OCI-M2 (cell line): ENCODE data around the gene GJB1.

ENCODE experiments used
- DNase-seq: peaks from one replicate; lab custom pipeline; 2025; ENCODE audit not compliant: unreplicated experiment; lab: John Stamatoyannopoulos, UW

Gene GJB1

GRCh38 chrX:71214604-71215337, 8.3 kb upstream of the GJB1 start:
- no peak for DNase-seq

GRCh38 chrX:71215338-71215912, 7.6 kb upstream of the GJB1 start:
- DNase-seq = no peak

- DNase-seq = no peak
Observed at GRCh38 chrX:71216485-71216884, 6.5 kb upstream of the GJB1 start.

- no peak for DNase-seq
Observed at GRCh38 chrX:71217298-71217697, 5.7 kb upstream of the GJB1 start.

- no peak for DNase-seq
Observed at GRCh38 chrX:71221145-71221544, 1.9 kb upstream of the GJB1 start.

GRCh38 chrX:71224098-71224708, 1.2 kb downstream of the GJB1 start:
- no peak for DNase-seq

GRCh38 chrX:71225009-71225408, 2.0 kb downstream of the GJB1 start:
- no peak for DNase-seq

- no peak for DNase-seq
Observed at GRCh38 chrX:71225676-71226075, 2.7 kb downstream of the GJB1 start.

GRCh38 chrX:71227370-71228062, 4.5 kb downstream of the GJB1 start:
- no peak for DNase-seq

GRCh38 chrX:71228063-71228642, 5.1 kb downstream of the GJB1 start:
- no peak for DNase-seq

GRCh38 chrX:71235482-71235881, 12.5 kb downstream of the GJB1 start:
- DNase-seq = no peak

GRCh38 chrX:71236836-71237235, 13.8 kb downstream of the GJB1 start:
- DNase-seq = no peak

GRCh38 chrX:71239781-71240180, 16.8 kb downstream of the GJB1 start:
- no peak for DNase-seq

- no peak for DNase-seq
Observed at GRCh38 chrX:71241301-71241700, 18.3 kb downstream of the GJB1 start.

- DNase-seq = no peak
Observed at GRCh38 chrX:71244359-71245128, 21.5 kb downstream of the GJB1 start.

- DNase-seq = no peak
Observed at GRCh38 chrX:71245159-71245558, 22.1 kb downstream of the GJB1 start.

GRCh38 chrX:71250841-71251240, 27.8 kb downstream of the GJB1 start:
- no peak for DNase-seq

GRCh38 chrX:71251466-71251973, 28.5 kb downstream of the GJB1 start:
- DNase-seq = no peak

GRCh38 chrX:71252221-71252620, 29.2 kb downstream of the GJB1 start:
- DNase-seq = no peak

GRCh38 chrX:71253253-71254091, 30.4 kb downstream of the GJB1 start:
- DNase-seq = peak; percentile 27
